IPS-18c (cell line): Measurements from ENCODE around the gene MALT1.
"Not testable (repeated sequence)": the region's sequence is repeated elsewhere in the genome, so short reads cannot be mapped to it uniquely, and the experiment has no call there.

Experiments used
- H3K4me3 ChIP-seq: 2 replicates; pipeline ENCODE4 v1.7.0; 2013; ENCODE audit warnings: low read depth, mild to moderate bottlenecking, low read length, moderate library complexity; ENCODE audit not compliant: insufficient read depth
- H3K9me3 ChIP-seq: one replicate; pipeline ENCODE4 v1.6.1; 2013; ENCODE audit warnings: mild to moderate bottlenecking, low read length, moderate library complexity; ENCODE audit not compliant: control insufficient read depth, insufficient read depth

The MALT1 gene

GRCh38 chr18:58776541-58776940, 105.3 kb downstream of the MALT1 start:
- not testable (repeated sequence) for H3K9me3 ChIP-seq

GRCh38 chr18:58777471-58777870, 106.2 kb downstream of the MALT1 start:
- Histone ChIP-seq H3K4me3 (no peak overlapping the region), H3K9me3 (no peaks in the 10 kb centered on the region)

More at GRCh38 chr18:58776541-58776940, 105.3 kb downstream of the MALT1 start:
- not testable (repeated sequence) for H3K4me3 ChIP-seq

GRCh38 chr18:58779529-58779928, 108.3 kb downstream of the MALT1 start:
- no peak overlapping the region for H3K4me3 ChIP-seq
- no peaks in the 10 kb centered on the region for H3K9me3 ChIP-seq

- no peak overlapping the region for H3K4me3 ChIP-seq
Measured at GRCh38 chr18:58780045-58780444, 108.8 kb downstream of the MALT1 start.

GRCh38 chr18:58781627-58782194, 110.4 kb downstream of the MALT1 start:
- H3K4me3 ChIP-seq: no peak overlapping the region

More at GRCh38 chr18:58780045-58780444, 108.8 kb downstream of the MALT1 start:
- no peaks in the 10 kb centered on the region for H3K9me3 ChIP-seq

GRCh38 chr18:58784601-58785137, 113.4 kb downstream of the MALT1 start:
- Histone ChIP-seq H3K4me3 (no peak overlapping the region), H3K9me3 (no peaks in the 10 kb centered on the region)

More at GRCh38 chr18:58781627-58782194, 110.4 kb downstream of the MALT1 start:
- H3K9me3 ChIP-seq: no peaks in the 10 kb centered on the region

GRCh38 chr18:58785171-58785805, 114.0 kb downstream of the MALT1 start:
- Histone ChIP-seq H3K4me3 (no peak overlapping the region), H3K9me3 (no peaks in the 10 kb centered on the region)

- H3K4me3 ChIP-seq: no peak overlapping the region
- no peaks in the 10 kb centered on the region for H3K9me3 ChIP-seq
Measured at GRCh38 chr18:58785870-58786269, 114.6 kb downstream of the MALT1 start.

GRCh38 chr18:58787536-58788149, 116.4 kb downstream of the MALT1 start:
- Histone ChIP-seq H3K4me3 (no peak overlapping the region), H3K9me3 (no peaks in the 10 kb centered on the region)

GRCh38 chr18:58788470-58788869, 117.2 kb downstream of the MALT1 start:
- Histone ChIP-seq H3K4me3 (no peak overlapping the region), H3K9me3 (no peaks in the 10 kb centered on the region)

- no peak overlapping the region for H3K4me3 ChIP-seq
- H3K9me3 ChIP-seq: no peaks in the 10 kb centered on the region
Measured at GRCh38 chr18:58788971-58789875, 118.0 kb downstream of the MALT1 start.

GRCh38 chr18:58789876-58790240, 118.6 kb downstream of the MALT1 start:
- Histone ChIP-seq H3K9me3 (no peaks in the 10 kb centered on the region), H3K4me3 (no peak overlapping the region)

- no peaks in the 10 kb centered on the region for H3K9me3 ChIP-seq
Measured at GRCh38 chr18:58792086-58792485, 120.8 kb downstream of the MALT1 start.

GRCh38 chr18:58793361-58793760, 122.1 kb downstream of the MALT1 start:
- H3K4me3 ChIP-seq: no peak overlapping the region
- no peaks in the 10 kb centered on the region for H3K9me3 ChIP-seq

More at GRCh38 chr18:58792086-58792485, 120.8 kb downstream of the MALT1 start:
- no peak overlapping the region for H3K4me3 ChIP-seq

GRCh38 chr18:58796220-58796619, 125.0 kb downstream of the MALT1 start:
- Histone ChIP-seq H3K9me3 (no peaks in the 10 kb centered on the region), H3K4me3 (no peak overlapping the region)

- Histone ChIP-seq H3K9me3 (no peaks in the 10 kb centered on the region), H3K4me3 (no peak overlapping the region)
Measured at GRCh38 chr18:58800582-58800981, 129.3 kb downstream of the MALT1 start.

GRCh38 chr18:58802959-58803358, 131.7 kb downstream of the MALT1 start:
- Histone ChIP-seq H3K4me3 (no peak overlapping the region), H3K9me3 (no peaks in the 10 kb centered on the region)
